ENCODE data around the gene C1QL4. TPM values are rescaled to one million over a fixed set of nuclear protein-coding genes. Genes with fewer than 3 reads are reported as not detected.
A peak's percentile ranks its signal among the peaks of the same experiment; 100 is the strongest.

Gene C1QL4
- total and polyA plus RNA-seq, 7 donors = 0.03 TPM; not detected in 6

- Histone ChIP-seq H3K27ac (no peak overlapping the region), H3K4me1 (peaks cover 0 to 56% (median 55%) of the 10 kb centered on the region in 4 donors), H3K4me3 (peak overlapping the region in 2 of 4 donors; percentile 43 to 45), H3K9me3 (no peaks in the 10 kb centered on the region), H3K36me3 (no peaks in the 10 kb centered on the region), H3K27me3 (peaks cover 44 to 96% (median 77%) of the 10 kb centered on the region in 3 donors)
- TF ChIP-seq POLR2AphosphoS5 (IDR thresholded peaks at IDR 0.05) (no peak), CTCF (IDR thresholded peaks at IDR 0.05) (no peak), POLR2A (IDR thresholded peaks at IDR 0.05) (no peak), EP300 (IDR thresholded peaks at IDR 0.05) (no peak)
- intact Hi-C loops (cut with DNase I) = no loop called here
- DNase-seq = no peak
- 8 to 17% methylated on average over 15 of the region's 15 CpGs for WGBS, 2 donors
Measured at GRCh38 chr12:49344486-49345050, 7.6 kb upstream of the C1QL4 start.

- Histone ChIP-seq H3K27me3 (peaks cover 38 to 96% (median 69%) of the 10 kb centered on the region in 3 donors), H3K9me3 (no peaks in the 10 kb centered on the region), H3K36me3 (no peaks in the 10 kb centered on the region), H3K27ac (no peak overlapping the region), H3K4me3 (peak overlapping the region in 3 of 4 donors; percentile 40 to 50 (median 50)), H3K4me1 (peaks cover 0 to 54% (median 53%) of the 10 kb centered on the region in 4 donors)
- TF ChIP-seq POLR2A (IDR thresholded peaks at IDR 0.05) (no peak), CTCF (IDR thresholded peaks at IDR 0.05) (no peak), POLR2AphosphoS5 (IDR thresholded peaks at IDR 0.05) (no peak), EP300 (IDR thresholded peaks at IDR 0.05) (no peak)
- intact Hi-C loops (cut with DNase I) = no loop called here
- peak; percentile 65 for DNase-seq
- 2 to 3% methylated on average over 33 of the region's 33 CpGs for WGBS, 2 donors
Measured at GRCh38 chr12:49342914-49343731, 6.1 kb upstream of the C1QL4 start.

- no peaks in the 10 kb centered on the region for H3K9me3 ChIP-seq
- peak overlapping the region in 1 of 4 donors; percentile 11 for H3K27ac ChIP-seq
- no peaks in the 10 kb centered on the region for H3K36me3 ChIP-seq
- 1% methylated on average over 58 of the region's 58 CpGs for WGBS, 2 donors
- TF ChIP-seq CTCF (IDR thresholded peaks at IDR 0.05) (peak; percentile 61 to 86 (median 69)), POLR2A (IDR thresholded peaks at IDR 0.05) (no peak), POLR2AphosphoS5 (IDR thresholded peaks at IDR 0.05) (no peak)
- peaks cover 0 to 46% (median 45%) of the 10 kb centered on the region in 4 donors for H3K4me1 ChIP-seq
- H3K4me3 ChIP-seq = peak overlapping the region; percentile 18 to 50 (median 45)
- intact Hi-C loops (cut with DNase I) = no loop called here
- H3K27me3 ChIP-seq = peaks cover 37 to 96% (median 68%) of the 10 kb centered on the region in 3 donors
- DNase-seq = peak; percentile 87
Measured at GRCh38 chr12:49342066-49342913, 5.3 kb upstream of the C1QL4 start.

- DNase-seq = no peak
- WGBS, 2 donors = 32 to 57% methylated on average over 21 of the region's 21 CpGs
- intact Hi-C loops (cut with DNase I) = no loop called here
- Histone ChIP-seq H3K27ac (no peak overlapping the region), H3K27me3 (peaks cover 33 to 96% (median 68%) of the 10 kb centered on the region in 3 donors), H3K36me3 (no peaks in the 10 kb centered on the region), H3K4me3 (peak overlapping the region in 3 of 4 donors; percentile 40 to 50 (median 50)), H3K9me3 (no peaks in the 10 kb centered on the region), H3K4me1 (peaks cover 0 to 46% (median 45%) of the 10 kb centered on the region in 4 donors)
- no peak for TF ChIP-seq POLR2A (IDR thresholded peaks at IDR 0.05)
- TF ChIP-seq EP300 (IDR thresholded peaks at IDR 0.05) = no peak
- no peak for TF ChIP-seq CTCF (IDR thresholded peaks at IDR 0.05)
- no peak for TF ChIP-seq POLR2AphosphoS5 (IDR thresholded peaks at IDR 0.05)
Measured at GRCh38 chr12:49341777-49342065, 4.7 kb upstream of the C1QL4 start.
